Hepatocyte (in vitro differentiated cells): ENCODE results near the gene BBIP1.

Source experiments
- EZH2 ChIP-seq: fragments of 200-600 bp; sonication (generic); IDR thresholded peaks from 2 replicates; pipeline ENCODE4 v1.6.1; 2016; ENCODE audit warnings: antibody characterized with exemption, mild to moderate bottlenecking, borderline replicate concordance
- EZH2phosphoT487 ChIP-seq: fragments of 200-600 bp; sonication (generic); IDR thresholded peaks from one replicate; pipeline ENCODE4 v1.6.1; 2018; ENCODE audit warnings: antibody characterized with exemption, mild to moderate bottlenecking, low read depth, moderate library complexity; ENCODE audit not compliant: unreplicated experiment, severe bottlenecking
- TF ChIP-seq, protein P1 (sequence below): fragments of 200-600 bp; sonication (generic); IDR thresholded peaks from 2 replicates; pipeline ENCODE4 v1.5.1; 2016; ENCODE audit warnings: antibody characterized with exemption, mild to moderate bottlenecking; ENCODE audit not compliant: poor library complexity

DNA sequence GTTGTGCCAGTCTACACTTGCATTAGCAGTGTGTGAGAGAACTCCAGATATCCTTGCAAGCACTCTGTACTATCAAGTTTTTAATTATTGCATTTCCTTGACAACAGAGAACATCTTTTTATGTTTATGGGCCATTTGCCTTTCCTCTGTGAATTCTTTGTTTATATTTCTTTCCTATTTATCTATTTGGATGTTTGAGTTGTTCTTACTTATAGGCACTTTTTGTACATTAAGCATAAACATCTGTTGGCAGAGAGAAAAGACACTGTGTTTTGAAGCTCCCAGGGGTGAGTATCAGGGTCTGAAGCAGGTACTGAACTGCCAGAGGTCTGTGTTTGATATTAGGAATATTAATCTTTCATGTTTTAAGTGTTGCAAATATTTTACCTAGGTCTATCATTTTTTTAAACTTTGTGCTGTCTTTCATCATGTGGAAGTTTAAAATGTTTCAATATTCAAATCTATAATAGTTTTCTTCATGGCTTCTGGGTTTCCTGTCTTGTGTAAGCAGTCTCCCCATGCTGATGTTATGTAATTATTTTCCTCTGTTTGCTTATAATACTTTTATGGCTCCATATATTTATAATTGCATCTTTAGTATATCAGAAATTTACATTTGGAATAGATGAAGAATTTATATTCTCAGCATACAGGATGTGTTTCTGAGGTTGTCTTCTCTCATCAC is 64.9 kb downstream of the BBIP1 start:
- TF ChIP-seq, protein P1, sequence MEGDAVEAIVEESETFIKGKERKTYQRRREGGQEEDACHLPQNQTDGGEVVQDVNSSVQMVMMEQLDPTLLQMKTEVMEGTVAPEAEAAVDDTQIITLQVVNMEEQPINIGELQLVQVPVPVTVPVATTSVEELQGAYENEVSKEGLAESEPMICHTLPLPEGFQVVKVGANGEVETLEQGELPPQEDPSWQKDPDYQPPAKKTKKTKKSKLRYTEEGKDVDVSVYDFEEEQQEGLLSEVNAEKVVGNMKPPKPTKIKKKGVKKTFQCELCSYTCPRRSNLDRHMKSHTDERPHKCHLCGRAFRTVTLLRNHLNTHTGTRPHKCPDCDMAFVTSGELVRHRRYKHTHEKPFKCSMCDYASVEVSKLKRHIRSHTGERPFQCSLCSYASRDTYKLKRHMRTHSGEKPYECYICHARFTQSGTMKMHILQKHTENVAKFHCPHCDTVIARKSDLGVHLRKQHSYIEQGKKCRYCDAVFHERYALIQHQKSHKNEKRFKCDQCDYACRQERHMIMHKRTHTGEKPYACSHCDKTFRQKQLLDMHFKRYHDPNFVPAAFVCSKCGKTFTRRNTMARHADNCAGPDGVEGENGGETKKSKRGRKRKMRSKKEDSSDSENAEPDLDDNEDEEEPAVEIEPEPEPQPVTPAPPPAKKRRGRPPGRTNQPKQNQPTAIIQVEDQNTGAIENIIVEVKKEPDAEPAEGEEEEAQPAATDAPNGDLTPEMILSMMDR: no peak
- TF ChIP-seq EZH2phosphoT487 (no peak), EZH2 (no peak)
